GM20431 (cell line): Measurements from ENCODE around the gene AGPAT2.

Experiments
- in situ Hi-C: fragments of 300-500 bp; cut with MseI, MboI; formaldehyde crosslinking; loops from one replicate; pipeline ENCODE4 v1.15.0; 2020; ENCODE audit warnings: low sequenced_read_pairs; ENCODE audit not compliant: unreplicated experiment

AGPAT2 gene

GRCh38 chr9:136676297-136676794 lies 10.9 kb downstream of the AGPAT2 start:
- in situ Hi-C loops: no loop called here

GRCh38 chr9:136675477-136676296 lies 11.6 kb downstream of the AGPAT2 start:
- in situ Hi-C loops: no loop called here

- in situ Hi-C loops: no loop called here
These were observed 12.4 kb downstream of the AGPAT2 start for GRCh38 chr9:136674786-136675349.

- in situ Hi-C loops: no loop called here
These were observed 13.1 kb downstream of the AGPAT2 start for GRCh38 chr9:136673975-136674785.

- in situ Hi-C loops: no loop called here
These were observed 13.9 kb downstream of the AGPAT2 start for GRCh38 chr9:136673088-136673974.

GRCh38 chr9:136672431-136673087 lies 14.7 kb downstream of the AGPAT2 start:
- in situ Hi-C loops: no loop called here

- in situ Hi-C loops: no loop called here
These were observed 15.4 kb downstream of the AGPAT2 start for GRCh38 chr9:136671646-136672430.

GRCh38 chr9:136671254-136671614 lies 16.0 kb downstream of the AGPAT2 start:
- in situ Hi-C loops: no loop called here

GRCh38 chr9:136670576-136671253 lies 16.5 kb downstream of the AGPAT2 start:
- in situ Hi-C loops: no loop called here

- in situ Hi-C loops: no loop called here
These were observed 17.3 kb downstream of the AGPAT2 start for GRCh38 chr9:136669791-136670464.

GRCh38 chr9:136668983-136669790 lies 18.1 kb downstream of the AGPAT2 start:
- in situ Hi-C loops: no loop called here

- in situ Hi-C loops: no loop called here
These were observed 19.1 kb downstream of the AGPAT2 start for GRCh38 chr9:136667940-136668760.

- in situ Hi-C loops: no loop called here
These were observed 19.9 kb downstream of the AGPAT2 start for GRCh38 chr9:136667214-136667939.

- in situ Hi-C loops: no loop called here
These were observed 20.7 kb downstream of the AGPAT2 start for GRCh38 chr9:136666372-136667213.
